GM23338 (cell line): ENCODE measurements around the gene PCTP. TPM values are rescaled to one million over a fixed set of nuclear protein-coding genes. Genes with fewer than 3 reads are reported as not detected.

Experiments
- ATAC-seq: fragments of 200-7000 bp; cut with Tn5 transposase; 3 replicates; pipeline ENCODE4 v1.9.1; 2020
- DNase-seq: peaks from one replicate; pipeline ENCODE4 v3.0.0-alpha.2; 2015; ENCODE audit warnings: low spot score
- H2AFZ ChIP-seq: fragments of 200-600 bp; sonication (generic); 2 replicates; pipeline ENCODE4 v1.8.0; 2016; ENCODE audit warnings: antibody characterized with exemption, mild to moderate bottlenecking, moderate library complexity
- H3F3A ChIP-seq: fragments of 200-600 bp; sonication (generic); replicated peaks from 2 replicates; pipeline ENCODE4 v1.8.0; 2017; ENCODE audit warnings: antibody characterized with exemption, mixed run types, low read depth
- H3K27ac ChIP-seq: fragments of 200-600 bp; sonication (generic); 2 replicates; pipeline ENCODE4 v1.6.1; 2016; ENCODE audit warnings: low read depth
- H3K27me3 ChIP-seq: fragments of 200-600 bp; sonication (generic); 2 replicates; pipeline ENCODE4 v1.8.0; 2016; ENCODE audit warnings: mild to moderate bottlenecking, mixed run types, moderate library complexity; ENCODE audit not compliant: insufficient read depth
- H3K36me3 ChIP-seq: fragments of 200-600 bp; sonication (generic); 2 replicates; pipeline ENCODE4 v1.8.0; 2016; ENCODE audit warnings: mild to moderate bottlenecking; ENCODE audit not compliant: insufficient read depth
- H3K4me1 ChIP-seq: fragments of 200-600 bp; sonication (generic); 2 replicates; pipeline ENCODE4 v1.8.0; 2016; ENCODE audit warnings: mild to moderate bottlenecking, moderate library complexity; ENCODE audit not compliant: insufficient read depth
- H3K4me2 ChIP-seq: fragments of 200-600 bp; sonication (generic); 2 replicates; pipeline ENCODE4 v1.7.1; 2017; ENCODE audit warnings: mixed run types
- H3K4me3 ChIP-seq: fragments of 200-600 bp; sonication (generic); 2 replicates; pipeline ENCODE4 v1.6.1; 2016; ENCODE audit warnings: mixed run types
- H3K79me2 ChIP-seq: fragments of 200-600 bp; sonication (generic); replicated peaks from 2 replicates; pipeline ENCODE4 v1.8.0; 2017; ENCODE audit warnings: mild to moderate bottlenecking; ENCODE audit not compliant: insufficient read depth
- H3K9me2 ChIP-seq: fragments of 200-600 bp; sonication (generic); 2 replicates; pipeline ENCODE4 v1.8.0; 2017; ENCODE audit not compliant: insufficient read depth
- H4K20me1 ChIP-seq: fragments of 200-600 bp; sonication (generic); replicated peaks from 2 replicates; pipeline ENCODE4 v1.8.0; 2017; ENCODE audit warnings: mild to moderate bottlenecking; ENCODE audit not compliant: insufficient read depth
- H3K27ac Mint-ChIP-seq: 2 replicates; pipeline ENCODE4 v1.8.0; 2020; ENCODE audit warnings: inconsistent platforms, mild to moderate bottlenecking, moderate library complexity, mixed read lengths
- H3K27me3 Mint-ChIP-seq: 3 replicates; pipeline ENCODE4 v1.8.0; 2022; ENCODE audit warnings: low read depth, mild to moderate bottlenecking, moderate library complexity, mixed read lengths, inconsistent platforms; ENCODE audit not compliant: insufficient read depth, poor library complexity
- H3K36me3 Mint-ChIP-seq: 3 replicates; pipeline ENCODE4 v1.8.0; 2021; ENCODE audit warnings: low read depth, mild to moderate bottlenecking, inconsistent platforms, moderate library complexity, mixed read lengths
- H3K4me1 Mint-ChIP-seq: 3 replicates; pipeline ENCODE4 v1.8.0; 2020; ENCODE audit warnings: mild to moderate bottlenecking, inconsistent platforms, mixed read lengths
- H3K4me3 Mint-ChIP-seq: 3 replicates; pipeline ENCODE4 v1.8.0; 2021; ENCODE audit warnings: moderate library complexity, mild to moderate bottlenecking, inconsistent platforms, mixed read lengths
- H3K9me3 Mint-ChIP-seq: 3 replicates; pipeline ENCODE4 v1.8.0; 2020; ENCODE audit warnings: moderate library complexity, mild to moderate bottlenecking, inconsistent platforms, mixed read lengths
- CREB1 ChIP-seq: fragments of 250-450 bp; sonication (Bioruptor Pico); IDR thresholded peaks from 2 replicates; pipeline ENCODE4 v1.5.0; 2020; ENCODE audit warnings: low read depth, mild to moderate bottlenecking, moderate library complexity
- EZH2 ChIP-seq: fragments of 200-600 bp; sonication (generic); IDR thresholded peaks from one replicate; pipeline ENCODE4 v1.8.0; 2017; ENCODE audit warnings: antibody characterized with exemption, mild to moderate bottlenecking, low read depth; ENCODE audit not compliant: unreplicated experiment
- NANOG ChIP-seq: IDR thresholded peaks from 2 replicates; pipeline ENCODE4 v1.6.1; 2016; ENCODE audit warnings: antibody characterized with exemption, borderline replicate concordance
- POLR2AphosphoS5 ChIP-seq: IDR thresholded peaks from 2 replicates; pipeline ENCODE4 v1.6.1; 2016; ENCODE audit warnings: antibody characterized with exemption, low read depth
- REST ChIP-seq: IDR thresholded peaks from one replicate; pipeline ENCODE4 v1.6.1; 2018; ENCODE audit warnings: antibody characterized with exemption; ENCODE audit not compliant: unreplicated experiment
- STAT1 ChIP-seq: IDR thresholded peaks from one replicate; pipeline ENCODE4 v1.6.1; 2016; ENCODE audit warnings: antibody characterized with exemption; ENCODE audit not compliant: unreplicated experiment
- ZNF114 ChIP-seq: fragments of 250-450 bp; sonication (Bioruptor Pico); IDR thresholded peaks from 2 replicates; pipeline ENCODE4 v1.5.0; 2020; ENCODE audit warnings: mild to moderate bottlenecking, moderate library complexity
- ZNF331 ChIP-seq: fragments of 250-450 bp; sonication (Bioruptor Pico); IDR thresholded peaks from 2 replicates; pipeline ENCODE4 v1.5.0; 2020; ENCODE audit warnings: low read depth, mild to moderate bottlenecking, moderate library complexity
- ZNF462 ChIP-seq: fragments of 250-450 bp; sonication (Bioruptor Pico); IDR thresholded peaks from 2 replicates; pipeline ENCODE4 v1.5.0; 2020; ENCODE audit warnings: mild to moderate bottlenecking, moderate library complexity
- polyA plus RNA-seq: library from polyadenylated mRNA; unstranded; fragments of >200 nt; fragmentation: Nextera tagmentation; extraction: Ambion mirVana; gene quantifications from 2 replicates; pipeline ENCODE4 v1.2.1, GENCODE V29; 2016
- total RNA-seq: library from RNA; depleted of rRNA; stranded (reverse); fragments of >200 nt; shearing (Covaris generic); gene quantifications from 2 replicates; pipeline ENCODE4 v1.2.3, GENCODE V29; 2014

Gene PCTP
- total and polyA plus RNA-seq, 2 experiments from 2014 or later, result 6.4 to 12.3 TPM

DNA sequence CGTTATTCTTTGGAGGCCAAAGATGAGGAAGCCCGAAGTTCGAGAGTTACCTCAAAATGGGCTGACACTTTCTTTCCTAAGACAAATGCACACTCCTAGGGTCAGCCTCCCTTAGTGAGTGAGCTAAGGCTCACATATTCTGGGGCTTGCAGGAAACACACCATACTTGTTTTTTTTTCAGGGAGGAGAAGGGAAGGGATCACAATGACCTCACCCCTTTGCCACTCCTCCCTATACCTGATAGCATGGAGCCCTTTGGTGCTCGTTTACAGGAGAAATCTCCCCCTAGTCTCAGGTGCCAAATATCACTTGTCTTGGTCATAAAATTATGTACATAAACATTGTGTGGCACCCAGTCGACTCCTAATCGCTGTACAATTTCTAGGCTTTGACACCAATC lies 23.6 kb upstream of the PCTP start:
- H3K4me3 ChIP-seq, result no peak overlapping the region
- H3K27ac ChIP-seq, result no peak overlapping the region
- TF ChIP-seq ZNF114 (CRISPR knock-in tag), result no peak
- no peak for TF ChIP-seq REST
- no peak for ATAC-seq
- no peaks in the 10 kb centered on the region for H3K9me2 ChIP-seq
- no peaks in the 10 kb centered on the region for H3K9me3 Mint-ChIP-seq
- no peaks in the 10 kb centered on the region for H3K36me3 ChIP-seq
- H3K27me3 Mint-ChIP-seq, result peaks cover 3% of the 10 kb centered on the region
- H3K4me3 Mint-ChIP-seq, result no peak overlapping the region
- H2AFZ ChIP-seq, result no peak overlapping the region; the same call in 1 of the 2 replicates
- DNase-seq, result no peak
- H3K4me1 ChIP-seq, result peaks cover 28% of the 10 kb centered on the region
- peaks cover 60% of the 10 kb centered on the region for H3K4me1 Mint-ChIP-seq
- H3K27me3 ChIP-seq, result no peaks in the 10 kb centered on the region
- H3F3A ChIP-seq, result no peaks in the 10 kb centered on the region
- H3K79me2 ChIP-seq, result no peaks in the 10 kb centered on the region
- H3K27ac Mint-ChIP-seq, result no peak overlapping the region
- no peaks in the 10 kb centered on the region for H4K20me1 ChIP-seq
- no peak overlapping the region for H3K4me2 ChIP-seq
- no peaks in the 10 kb centered on the region for H3K36me3 Mint-ChIP-seq

GRCh38 chr17:55727920-55728319 lies 22.9 kb upstream of the PCTP start:
- no peaks in the 10 kb centered on the region for H3K27me3 ChIP-seq
- Mint-ChIP-seq H3K9me3 (no peaks in the 10 kb centered on the region), H3K27ac (no peak overlapping the region), H3K36me3 (no peaks in the 10 kb centered on the region), H3K4me3 (no peak overlapping the region), H3K4me1 (peaks cover 60% of the 10 kb centered on the region), H3K27me3 (peaks cover 3% of the 10 kb centered on the region)
- no peaks in the 10 kb centered on the region for H4K20me1 ChIP-seq
- H3K4me3 ChIP-seq, result no peak overlapping the region
- no peaks in the 10 kb centered on the region for H3F3A ChIP-seq
- H3K9me2 ChIP-seq, result no peaks in the 10 kb centered on the region
- H3K4me2 ChIP-seq, result no peak overlapping the region
- H2AFZ ChIP-seq, result no peak overlapping the region; the same call in 1 of the 2 replicates
- H3K79me2 ChIP-seq, result no peaks in the 10 kb centered on the region
- no peak overlapping the region for H3K27ac ChIP-seq
- DNase-seq, result no peak
- peaks cover 24% of the 10 kb centered on the region for H3K4me1 ChIP-seq
- no peaks in the 10 kb centered on the region for H3K36me3 ChIP-seq
- no peak for ATAC-seq
- TF ChIP-seq POLR2AphosphoS5, result no peak
- TF ChIP-seq ZNF462 (CRISPR knock-in tag), result no peak
- TF ChIP-seq CREB1, result no peak
- no peak for TF ChIP-seq STAT1
- TF ChIP-seq REST, result no peak
- no peak for TF ChIP-seq NANOG
- no peak for TF ChIP-seq ZNF114 (CRISPR knock-in tag)
- no peak for TF ChIP-seq EZH2
- no peak for TF ChIP-seq ZNF331 (CRISPR knock-in tag)
